Liver (tissue), 9 donors: ENCODE data around the gene RNF39. TPM values are rescaled to one million over a fixed set of nuclear protein-coding genes. Genes with fewer than 3 reads are reported as not detected.

ENCODE experiments used
- DNase-seq: peaks from one replicate; pipeline ENCODE4 v3.0.0-alpha.2; 2017; ENCODE audit warnings: low spot score
- H3K27ac ChIP-seq, 2 donors: one replicate each; pipeline ENCODE4 v1.7.0; 2013; ENCODE audit warnings: inconsistent platforms in 2 of 2, low read length in 2 of 2, control low read depth in 1 of 2, low read depth in 1 of 2, mild to moderate bottlenecking in 1 of 2
- H3K27me3 ChIP-seq, 4 donors: one replicate each; pipeline versions ENCODE4 v1.6.1 to v1.7.0; 2013; ENCODE audit warnings: low read length in 3 of 4, inconsistent platforms in 1 of 4, mild to moderate bottlenecking in 1 of 4, moderate library complexity in 1 of 4; ENCODE audit not compliant: control insufficient read depth in 4 of 4, insufficient read depth in 4 of 4
- H3K36me3 ChIP-seq, 4 donors: one replicate each; pipeline versions ENCODE4 v1.6.1 to v1.7.0; 2013; ENCODE audit warnings: low read length in 3 of 4, mild to moderate bottlenecking in 3 of 4, low read depth in 1 of 4, moderate library complexity in 1 of 4; ENCODE audit not compliant: control insufficient read depth in 4 of 4, insufficient read depth in 3 of 4
- H3K4me1 ChIP-seq, 4 donors: one replicate each; pipeline versions ENCODE4 v1.6.1 to v1.7.0; 2013; ENCODE audit warnings: low read length in 3 of 4, mild to moderate bottlenecking in 3 of 4, moderate library complexity in 1 of 4; ENCODE audit not compliant: control insufficient read depth in 4 of 4, insufficient read depth in 4 of 4
- H3K4me3 ChIP-seq, 3 donors: one replicate each; pipeline versions ENCODE4 v1.6.1 to v1.7.0; 2013; ENCODE audit warnings: low read length in 3 of 3, control low read depth in 1 of 3, low read depth in 1 of 3, mild to moderate bottlenecking in 1 of 3
- H3K9ac ChIP-seq, 2 donors: one replicate each; pipeline ENCODE4 v1.7.0; 2013; ENCODE audit warnings: low read length in 2 of 2, mild to moderate bottlenecking in 2 of 2, moderate library complexity in 2 of 2, control low read depth in 1 of 2, low read depth in 1 of 2
- H3K9me3 ChIP-seq, 4 donors: one replicate each; pipeline versions ENCODE4 v1.6.1 to v1.7.0; 2013; ENCODE audit warnings: low read length in 3 of 4; ENCODE audit not compliant: control insufficient read depth in 4 of 4
- EGR1 ChIP-seq, 2 donors: IDR thresholded peaks; 2 replicates each; pipeline ENCODE4 v1.6.1; 2016 to 2018; ENCODE audit warnings: antibody characterized with exemption in 2 of 2, low read depth in 2 of 2
- FOXA1 ChIP-seq: IDR thresholded peaks from 2 replicates; pipeline ENCODE4 v1.6.1; 2016; ENCODE audit warnings: antibody characterized with exemption
- FOXA2 ChIP-seq: IDR thresholded peaks from 2 replicates; pipeline ENCODE4 v1.6.1; 2016; ENCODE audit warnings: antibody characterized with exemption
- HNF4G ChIP-seq: IDR thresholded peaks from 2 replicates; pipeline ENCODE4 v1.6.1; 2016; ENCODE audit warnings: antibody characterized with exemption
- JUND ChIP-seq, 2 donors: IDR thresholded peaks; 2 replicates each; pipeline ENCODE4 v1.6.1; 2016; ENCODE audit warnings: antibody characterized with exemption in 2 of 2
- NR2F2 ChIP-seq: IDR thresholded peaks from 2 replicates; pipeline ENCODE4 v1.6.1; 2016; ENCODE audit warnings: antibody characterized with exemption
- RAD21 ChIP-seq, 2 donors: IDR thresholded peaks; 2 replicates each; pipeline ENCODE4 v1.6.1; 2016; ENCODE audit warnings: antibody characterized with exemption in 2 of 2, mild to moderate bottlenecking in 2 of 2
- RXRA ChIP-seq, 2 donors: IDR thresholded peaks; 2 replicates each; pipeline ENCODE4 v1.6.1; 2017 to 2018; ENCODE audit warnings: antibody characterized with exemption in 2 of 2, mild to moderate bottlenecking in 1 of 2
- SP1 ChIP-seq: IDR thresholded peaks from 2 replicates; pipeline ENCODE4 v1.6.1; 2018; ENCODE audit warnings: antibody characterized with exemption, mild to moderate bottlenecking
- TAF1 ChIP-seq: conservative IDR thresholded peaks from 2 replicates; pipeline ENCODE4 v1.6.1; 2016; ENCODE audit warnings: antibody characterized with exemption, mild to moderate bottlenecking
- YY1 ChIP-seq: IDR thresholded peaks from 2 replicates; pipeline ENCODE4 v1.6.1; 2016; ENCODE audit warnings: antibody characterized with exemption, mild to moderate bottlenecking
- WGBS: extraction: QIAGEN DNeasy Blood & Tissue Kit; methylation state at CpG from one replicate; pipeline ENCODE4 v1.1.7; 2013; 5-methylcytosine and 5-hydroxymethylcytosine counted together
- polyA plus RNA-seq, 2 donors: library from polyadenylated mRNA; stranded (reverse) in 1 of 2; unstranded in 1 of 2; fragments of 200-250 nt in 1 of 2; fragments of >200 nt in 1 of 2; fragmentation: Nextera tagmentation in 1 of 2; extraction: Ambion mirVana in 1 of 2; gene quantifications; one replicate each; pipeline versions ENCODE4 v1.2.1 to v1.2.3, GENCODE V29; 2013 to 2015
- total RNA-seq, 2 donors: library from RNA; depleted of rRNA; stranded (reverse); fragments of >200 nt; gene quantifications; one replicate each; pipeline ENCODE4 v1.2.3, GENCODE V29; 2014
- TF ChIP-seq, protein P1 (sequence below): IDR thresholded peaks from 2 replicates; pipeline ENCODE4 v1.6.1; 2016; ENCODE audit warnings: antibody characterized with exemption
- TF ChIP-seq, protein P2 (sequence below): IDR thresholded peaks from 2 replicates; pipeline ENCODE4 v1.6.1; 2016; ENCODE audit warnings: antibody characterized with exemption, mild to moderate bottlenecking
- TF ChIP-seq, protein P3 (sequence below): IDR thresholded peaks from 2 replicates; pipeline ENCODE4 v1.6.1; 2016; ENCODE audit warnings: antibody characterized with exemption
- TF ChIP-seq, protein P4 (sequence below): IDR thresholded peaks from 2 replicates; pipeline ENCODE4 v1.6.1; 2016; ENCODE audit warnings: antibody characterized with exemption
- TF ChIP-seq, protein P5 (sequence below): fragments of 150-350 bp; IDR thresholded peaks from 2 replicates; pipeline ENCODE4 v1.5.1; 2017; ENCODE audit warnings: improper control_type of control experiment, low read depth, low read length; ENCODE audit not compliant: missing input control
- donor health status: healthy.
- donor health status: healthy.
- donor health status: healthy.
- donor health status: healthy.
- donor health status: healthy.

Gene RNF39
- total and polyA plus RNA-seq, 4 donors = 0.03 to 0.13 TPM; not detected in 2

DNA sequence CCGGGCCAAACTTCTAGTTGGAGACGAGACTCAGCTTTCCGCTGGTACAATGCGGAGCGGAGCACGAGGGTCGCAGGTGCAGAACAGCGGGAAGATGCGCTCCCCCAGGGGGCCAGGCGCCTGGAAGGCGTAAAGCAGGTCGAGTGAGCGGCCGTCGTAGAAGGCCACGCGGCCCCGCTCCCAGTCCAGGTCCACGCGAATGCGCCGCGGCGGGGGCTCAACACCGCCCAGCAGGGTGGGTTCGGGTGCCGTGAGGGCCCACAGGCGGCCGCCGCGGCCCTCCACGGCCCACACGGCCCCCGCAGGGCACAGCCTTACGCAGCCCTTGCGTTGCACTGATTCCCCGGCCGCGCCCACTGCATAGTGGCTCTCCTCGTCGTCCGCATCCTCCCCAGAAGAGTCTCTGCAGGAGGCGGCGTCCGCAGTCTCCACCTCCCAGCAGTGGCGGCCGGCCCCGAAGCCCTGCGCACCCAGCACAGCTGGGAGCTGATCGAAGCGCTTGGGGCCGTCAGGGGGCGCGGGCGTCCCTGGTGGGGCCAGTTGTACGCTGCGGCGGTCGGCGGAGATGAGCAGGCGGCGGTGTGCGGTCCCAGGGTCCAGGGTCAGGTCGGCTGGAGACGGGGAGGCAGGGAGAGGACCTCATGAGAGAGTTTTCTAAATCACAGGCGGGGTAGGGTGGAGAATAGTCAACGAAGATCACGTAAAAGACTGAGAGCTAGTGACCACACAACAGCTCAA lies 4.3 kb downstream of the RNF39 start:
- no peak for DNase-seq
- Histone ChIP-seq H3K4me3 (no peak overlapping the region), H3K27ac (no peak overlapping the region), H3K27me3 (peaks cover 0 to 15% (median 8%) of the 10 kb centered on the region in 4 donors), H3K9ac (no peak overlapping the region), H3K36me3 (peaks cover 0 to 16% (median 7%) of the 10 kb centered on the region in 4 donors), H3K9me3 (no peaks in the 10 kb centered on the region), H3K4me1 (peaks cover 11 to 31% (median 22%) of the 10 kb centered on the region in 4 donors)
- TF ChIP-seq, protein P1, sequence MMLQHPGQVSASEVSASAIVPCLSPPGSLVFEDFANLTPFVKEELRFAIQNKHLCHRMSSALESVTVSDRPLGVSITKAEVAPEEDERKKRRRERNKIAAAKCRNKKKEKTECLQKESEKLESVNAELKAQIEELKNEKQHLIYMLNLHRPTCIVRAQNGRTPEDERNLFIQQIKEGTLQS = no peak
- TF ChIP-seq RXRA (IDR thresholded peaks at IDR 0.05) (no peak), YY1 (no peak), NR2F2 (no peak), RAD21 (IDR thresholded peaks at IDR 0.05) (no peak), JUND (IDR thresholded peaks at IDR 0.05) (no peak), HNF4G (no peak), SP1 (no peak), EGR1 (IDR thresholded peaks at IDR 0.05; ENCODE audit: low read depth in 2 of 2) (no peak), FOXA1 (no peak)
- TF ChIP-seq, protein P2, sequence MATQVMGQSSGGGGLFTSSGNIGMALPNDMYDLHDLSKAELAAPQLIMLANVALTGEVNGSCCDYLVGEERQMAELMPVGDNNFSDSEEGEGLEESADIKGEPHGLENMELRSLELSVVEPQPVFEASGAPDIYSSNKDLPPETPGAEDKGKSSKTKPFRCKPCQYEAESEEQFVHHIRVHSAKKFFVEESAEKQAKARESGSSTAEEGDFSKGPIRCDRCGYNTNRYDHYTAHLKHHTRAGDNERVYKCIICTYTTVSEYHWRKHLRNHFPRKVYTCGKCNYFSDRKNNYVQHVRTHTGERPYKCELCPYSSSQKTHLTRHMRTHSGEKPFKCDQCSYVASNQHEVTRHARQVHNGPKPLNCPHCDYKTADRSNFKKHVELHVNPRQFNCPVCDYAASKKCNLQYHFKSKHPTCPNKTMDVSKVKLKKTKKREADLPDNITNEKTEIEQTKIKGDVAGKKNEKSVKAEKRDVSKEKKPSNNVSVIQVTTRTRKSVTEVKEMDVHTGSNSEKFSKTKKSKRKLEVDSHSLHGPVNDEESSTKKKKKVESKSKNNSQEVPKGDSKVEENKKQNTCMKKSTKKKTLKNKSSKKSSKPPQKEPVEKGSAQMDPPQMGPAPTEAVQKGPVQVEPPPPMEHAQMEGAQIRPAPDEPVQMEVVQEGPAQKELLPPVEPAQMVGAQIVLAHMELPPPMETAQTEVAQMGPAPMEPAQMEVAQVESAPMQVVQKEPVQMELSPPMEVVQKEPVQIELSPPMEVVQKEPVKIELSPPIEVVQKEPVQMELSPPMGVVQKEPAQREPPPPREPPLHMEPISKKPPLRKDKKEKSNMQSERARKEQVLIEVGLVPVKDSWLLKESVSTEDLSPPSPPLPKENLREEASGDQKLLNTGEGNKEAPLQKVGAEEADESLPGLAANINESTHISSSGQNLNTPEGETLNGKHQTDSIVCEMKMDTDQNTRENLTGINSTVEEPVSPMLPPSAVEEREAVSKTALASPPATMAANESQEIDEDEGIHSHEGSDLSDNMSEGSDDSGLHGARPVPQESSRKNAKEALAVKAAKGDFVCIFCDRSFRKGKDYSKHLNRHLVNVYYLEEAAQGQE = no peak
- TF ChIP-seq, protein P3, sequence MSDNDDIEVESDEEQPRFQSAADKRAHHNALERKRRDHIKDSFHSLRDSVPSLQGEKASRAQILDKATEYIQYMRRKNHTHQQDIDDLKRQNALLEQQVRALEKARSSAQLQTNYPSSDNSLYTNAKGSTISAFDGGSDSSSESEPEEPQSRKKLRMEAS = no peak
- TF ChIP-seq, protein P4, sequence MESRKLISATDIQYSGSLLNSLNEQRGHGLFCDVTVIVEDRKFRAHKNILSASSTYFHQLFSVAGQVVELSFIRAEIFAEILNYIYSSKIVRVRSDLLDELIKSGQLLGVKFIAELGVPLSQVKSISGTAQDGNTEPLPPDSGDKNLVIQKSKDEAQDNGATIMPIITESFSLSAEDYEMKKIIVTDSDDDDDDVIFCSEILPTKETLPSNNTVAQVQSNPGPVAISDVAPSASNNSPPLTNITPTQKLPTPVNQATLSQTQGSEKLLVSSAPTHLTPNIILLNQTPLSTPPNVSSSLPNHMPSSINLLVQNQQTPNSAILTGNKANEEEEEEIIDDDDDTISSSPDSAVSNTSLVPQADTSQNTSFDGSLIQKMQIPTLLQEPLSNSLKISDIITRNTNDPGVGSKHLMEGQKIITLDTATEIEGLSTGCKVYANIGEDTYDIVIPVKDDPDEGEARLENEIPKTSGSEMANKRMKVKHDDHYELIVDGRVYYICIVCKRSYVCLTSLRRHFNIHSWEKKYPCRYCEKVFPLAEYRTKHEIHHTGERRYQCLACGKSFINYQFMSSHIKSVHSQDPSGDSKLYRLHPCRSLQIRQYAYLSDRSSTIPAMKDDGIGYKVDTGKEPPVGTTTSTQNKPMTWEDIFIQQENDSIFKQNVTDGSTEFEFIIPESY = no peak
- WGBS = 29% methylated on average over 68 of the region's 68 CpGs

DNA sequence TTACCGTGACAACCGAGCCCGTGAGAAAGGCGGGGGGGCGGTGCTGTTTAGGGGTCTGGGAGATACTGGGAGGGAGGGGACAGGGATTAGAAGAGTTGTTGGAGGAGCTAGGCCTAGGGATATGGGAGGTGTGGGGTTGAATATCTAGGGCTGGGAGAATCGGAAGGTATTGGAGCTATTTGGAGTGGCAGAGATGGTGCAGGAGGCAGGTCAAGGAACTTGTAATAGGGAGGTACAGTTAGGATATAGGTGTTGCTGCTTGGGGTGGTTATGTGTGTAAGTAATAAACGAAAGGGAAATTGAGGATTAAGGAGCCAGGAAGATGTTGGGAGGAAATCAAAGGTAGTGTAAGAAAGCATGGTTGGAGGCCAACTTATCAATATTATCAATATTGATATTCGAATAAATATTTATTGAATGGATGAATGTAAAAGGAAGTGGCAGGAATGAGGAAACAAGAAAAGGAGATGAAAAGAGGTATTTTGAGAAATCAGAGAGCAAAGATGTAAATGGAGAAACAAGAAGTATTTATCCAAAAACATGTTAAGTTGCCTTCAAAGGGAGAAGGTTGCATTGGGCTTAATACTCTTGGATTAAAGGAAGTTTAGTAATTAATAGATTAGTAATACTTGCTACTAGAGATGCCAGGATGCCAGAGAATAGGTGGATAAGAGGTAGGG lies 8.0 kb downstream of the RNF39 start:
- Histone ChIP-seq H3K9ac (peak overlapping the region; percentile 1 to 47), H3K27ac (peak overlapping the region; percentile 47 to 87), H3K4me1 (peaks cover 6 to 30% (median 22%) of the 10 kb centered on the region in 4 donors), H3K36me3 (peaks cover 0 to 16% (median 9%) of the 10 kb centered on the region in 4 donors), H3K4me3 (peak overlapping the region; percentile 58 to 95 (median 61)), H3K9me3 (no peaks in the 10 kb centered on the region), H3K27me3 (peaks cover 0 to 3% (median 0%) of the 10 kb centered on the region in 4 donors)
- WGBS = 12% methylated on average over 8 of the region's 8 CpGs
- DNase-seq = no peak
- TF ChIP-seq, protein P5, sequence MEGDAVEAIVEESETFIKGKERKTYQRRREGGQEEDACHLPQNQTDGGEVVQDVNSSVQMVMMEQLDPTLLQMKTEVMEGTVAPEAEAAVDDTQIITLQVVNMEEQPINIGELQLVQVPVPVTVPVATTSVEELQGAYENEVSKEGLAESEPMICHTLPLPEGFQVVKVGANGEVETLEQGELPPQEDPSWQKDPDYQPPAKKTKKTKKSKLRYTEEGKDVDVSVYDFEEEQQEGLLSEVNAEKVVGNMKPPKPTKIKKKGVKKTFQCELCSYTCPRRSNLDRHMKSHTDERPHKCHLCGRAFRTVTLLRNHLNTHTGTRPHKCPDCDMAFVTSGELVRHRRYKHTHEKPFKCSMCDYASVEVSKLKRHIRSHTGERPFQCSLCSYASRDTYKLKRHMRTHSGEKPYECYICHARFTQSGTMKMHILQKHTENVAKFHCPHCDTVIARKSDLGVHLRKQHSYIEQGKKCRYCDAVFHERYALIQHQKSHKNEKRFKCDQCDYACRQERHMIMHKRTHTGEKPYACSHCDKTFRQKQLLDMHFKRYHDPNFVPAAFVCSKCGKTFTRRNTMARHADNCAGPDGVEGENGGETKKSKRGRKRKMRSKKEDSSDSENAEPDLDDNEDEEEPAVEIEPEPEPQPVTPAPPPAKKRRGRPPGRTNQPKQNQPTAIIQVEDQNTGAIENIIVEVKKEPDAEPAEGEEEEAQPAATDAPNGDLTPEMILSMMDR = no peak
- no peak for TF ChIP-seq TAF1
- no peak for TF ChIP-seq NR2F2
- TF ChIP-seq RXRA (IDR thresholded peaks at IDR 0.05) = no peak
- TF ChIP-seq, protein P1 = no peak
- no peak for TF ChIP-seq JUND (IDR thresholded peaks at IDR 0.05)
- TF ChIP-seq FOXA2 = no peak
- TF ChIP-seq, protein P4 = no peak
